Omental fat pad (tissue), 4 donors: ENCODE results near the gene SERINC2. TPM values are rescaled to one million over a fixed set of nuclear protein-coding genes. Genes with fewer than 3 reads are reported as not detected.
"Not testable (repeated sequence)": the region's sequence is repeated elsewhere in the genome, so short reads cannot be mapped to it uniquely, and the experiment has no call there.

Experiments used
- ATAC-seq: fragments of 150-250 bp; one replicate; pipeline ENCODE4 v1.9.1; 2016; ENCODE audit warnings: mild to moderate bottlenecking, moderate library complexity; ENCODE audit not compliant: low FRiP score
- DNase-seq: peaks from one replicate; pipeline ENCODE4 v3.0.0-alpha.2; 2019; ENCODE audit warnings: low spot score
- CTCF ChIP-seq, 3 donors: fragments of 450-650 bp; IDR thresholded peaks; one replicate each; pipeline ENCODE4 v1.5.1; 2016 to 2017; ENCODE audit warnings: antibody characterized with exemption in 3 of 3, mild to moderate bottlenecking in 3 of 3, moderate library complexity in 2 of 3
- total RNA-seq, 4 donors: library from RNA; depleted of rRNA; stranded (reverse); fragments of >200 nt; gene quantifications; one replicate each; pipeline ENCODE4 v1.1.0, GENCODE V29; 2016

SERINC2 gene
- total RNA-seq, 4 donors from 2014 or later: 2.2 to 12.2 (median 5.4) TPM

GRCh38 chr1:31479811-31480210, 66.8 kb downstream of the SERINC2 start:
- no peak for TF ChIP-seq CTCF (IDR thresholded peaks at IDR 0.05)
- ATAC-seq: no peak
- no peak for DNase-seq

- not testable (repeated sequence) for ATAC-seq
These were observed 67.4 kb downstream of the SERINC2 start for GRCh38 chr1:31480426-31480825.

GRCh38 chr1:31482482-31483011, 69.5 kb downstream of the SERINC2 start:
- no peak for ATAC-seq
- DNase-seq: no peak
- TF ChIP-seq CTCF (IDR thresholded peaks at IDR 0.05): no peak

More at GRCh38 chr1:31480426-31480825, 67.4 kb downstream of the SERINC2 start:
- DNase-seq: not testable (repeated sequence)

GRCh38 chr1:31483012-31483946, 70.3 kb downstream of the SERINC2 start:
- TF ChIP-seq CTCF (IDR thresholded peaks at IDR 0.05): no peak
- DNase-seq (peak; percentile 30), ATAC-seq (peak; percentile 95)

Other genes starting within 250 kb of the SERINC2 start
- not detected for gene NKAIN1, start 173.3 kb upstream of the SERINC2 start, total RNA-seq
- gene SNRNP40, start 116.4 kb upstream of the SERINC2 start, total RNA-seq: 10 to 100 TPM; 32.5 to 53.2 (median 42.0) TPM
- 10 to 100 TPM; 18.3 to 22.5 (median 18.8) TPM for gene ZCCHC17, start 116.2 kb upstream of the SERINC2 start, total RNA-seq
- gene FABP3, start 40.1 kb upstream of the SERINC2 start, total RNA-seq: 10 to 100 TPM in 3 of 4 donors, 1 to 10 TPM in 1; 4.9 to 15.6 (median 12.9) TPM
- 100 to 1,000 TPM in 3 of 4 donors, 10 to 100 TPM in 1; 89.7 to 661 (median 197) TPM for gene TINAGL1, start 163.3 kb downstream of the SERINC2 start, total RNA-seq
- 1 to 10 TPM in 1 of 4 donors, not detected in 3; 1.6 TPM for gene HCRTR1, start 204.5 kb downstream of the SERINC2 start, total RNA-seq
- gene PEF1, start 231.7 kb downstream of the SERINC2 start, total RNA-seq: 10 to 100 TPM; 54.7 to 73.5 (median 67.3) TPM